ENCODE data around the gene ANKRD65. TPM values are rescaled to one million over a fixed set of nuclear protein-coding genes. Genes with fewer than 3 reads are reported as not detected.
A peak's percentile ranks its signal among the peaks of the same experiment; 100 is the strongest.

ANKRD65 gene
- total RNA-seq, 1 experiment from 2014 or later = 0.18 TPM

DNA sequence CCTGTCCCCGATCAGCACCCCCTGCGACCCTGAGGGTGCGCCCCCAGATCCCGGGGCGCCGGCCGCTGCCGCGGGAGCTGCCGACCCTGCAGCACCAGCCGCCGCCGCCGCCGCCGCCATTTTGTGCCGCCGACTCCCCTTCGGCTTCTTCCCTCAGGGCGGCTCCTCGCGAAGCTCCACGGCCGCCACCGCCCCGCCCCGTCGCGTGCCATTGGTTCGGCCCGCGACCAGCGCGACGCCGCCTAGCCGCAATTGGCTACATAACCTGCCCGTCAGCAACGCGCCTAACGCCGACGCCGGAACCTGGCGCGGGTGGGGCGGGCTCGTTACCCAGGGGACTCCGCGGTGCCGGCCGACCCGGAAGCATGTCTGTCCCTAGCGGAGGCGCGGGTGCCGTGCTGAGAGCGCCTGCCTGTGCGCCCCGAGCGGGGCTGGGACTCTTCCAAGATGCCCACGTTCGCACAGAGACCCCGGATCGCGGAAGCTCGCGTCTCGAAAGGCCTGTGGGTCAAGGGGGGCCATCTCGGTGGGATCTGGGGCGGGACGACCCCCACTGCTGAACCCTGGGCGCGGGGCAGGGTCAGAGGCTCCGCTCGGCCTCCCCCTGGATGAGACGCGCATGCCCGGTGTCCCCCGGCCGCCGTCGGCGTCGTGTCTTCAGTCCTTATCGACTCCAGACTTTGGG is 21.7 kb downstream of the ANKRD65 start, which contains the start of gene CCNL2:
CCNL2 (minus strand) TSS at position 149 of the 685 bp plus-strand sequence; CDS start at position 120, 29 bp downstream.
- no peaks in the 10 kb centered on the region for H3K9me2 ChIP-seq (replicated peaks; ENCODE audit: low read length)
- 0 out of 2 replicates have a peak, but pooled peaks cover 6% of the 10 kb centered on the region for H4K20me1 ChIP-seq (ENCODE audit: low read length)
- H2AFZ ChIP-seq (ENCODE audit: low read length) = peak within 1 kb of the TSS; percentile 65
- peaks cover 76% of the 10 kb centered on the region for H3K79me2 ChIP-seq (ENCODE audit: low read length)
- peak; percentile 100 for DNase-seq
- intact Hi-C loops (cut with micrococcal nuclease) = loop anchor here (2.0 kb wide), 2 partner anchors 23 to 105 kb away; no protein-coding TSS in a partner anchor
- peak within 1 kb of the TSS; percentile 98 for H3K9ac ChIP-seq (ENCODE audit: low read length)
- ChIA-PET POLR2A (ENCODE audit: unreplicated experiment) (interaction anchor here (0.6 to 0.7 kb wide), 3 partner anchors 24 to 140 kb away, joined by 3 to 4 read pairs (median 3); partner anchors contain the start of gene AURKAIP1), CTCF (interaction anchor here (0.5 to 1.0 kb wide), 4 partner anchors 23 to 106 kb away, joined by 3 to 9 read pairs (median 4); no protein-coding TSS in a partner anchor)
- no peaks in the 10 kb centered on the region for H3K9me3 ChIP-seq (ENCODE audit: low read length)
- no TSS peak for BruUV-seq (replicated peaks)
- peaks cover 43% of the 10 kb centered on the region for H3K36me3 ChIP-seq (ENCODE audit: low read depth, low read length)
- H3K27ac ChIP-seq (ENCODE audit: low read length) = peak within 1 kb of the TSS; percentile 58
- H3K27me3 ChIP-seq (ENCODE audit: low read length) = no peaks in the 10 kb centered on the region
- H3K4me2 ChIP-seq (ENCODE audit: low read length) = peak within 1 kb of the TSS; percentile 92
- H3K4me3 ChIP-seq (ENCODE audit: low read length) = peak within 1 kb of the TSS; percentile 94
- no peaks in the 10 kb centered on the region for H3F3A ChIP-seq (ENCODE audit: low read length, unreplicated experiment)
- TF ChIP-seq, protein P1, sequence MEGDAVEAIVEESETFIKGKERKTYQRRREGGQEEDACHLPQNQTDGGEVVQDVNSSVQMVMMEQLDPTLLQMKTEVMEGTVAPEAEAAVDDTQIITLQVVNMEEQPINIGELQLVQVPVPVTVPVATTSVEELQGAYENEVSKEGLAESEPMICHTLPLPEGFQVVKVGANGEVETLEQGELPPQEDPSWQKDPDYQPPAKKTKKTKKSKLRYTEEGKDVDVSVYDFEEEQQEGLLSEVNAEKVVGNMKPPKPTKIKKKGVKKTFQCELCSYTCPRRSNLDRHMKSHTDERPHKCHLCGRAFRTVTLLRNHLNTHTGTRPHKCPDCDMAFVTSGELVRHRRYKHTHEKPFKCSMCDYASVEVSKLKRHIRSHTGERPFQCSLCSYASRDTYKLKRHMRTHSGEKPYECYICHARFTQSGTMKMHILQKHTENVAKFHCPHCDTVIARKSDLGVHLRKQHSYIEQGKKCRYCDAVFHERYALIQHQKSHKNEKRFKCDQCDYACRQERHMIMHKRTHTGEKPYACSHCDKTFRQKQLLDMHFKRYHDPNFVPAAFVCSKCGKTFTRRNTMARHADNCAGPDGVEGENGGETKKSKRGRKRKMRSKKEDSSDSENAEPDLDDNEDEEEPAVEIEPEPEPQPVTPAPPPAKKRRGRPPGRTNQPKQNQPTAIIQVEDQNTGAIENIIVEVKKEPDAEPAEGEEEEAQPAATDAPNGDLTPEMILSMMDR (conservative IDR thresholded peaks at IDR 0.05; ENCODE audit: low read depth, low read length) = peak; percentile 54; the same call in 1 of the 2 replicates
- TF ChIP-seq EZH2phosphoT487 (IDR thresholded peaks at IDR 0.05; ENCODE audit: borderline replicate concordance, low read length) = no peak
- peak; percentile 86 for ATAC-seq
- H3K4me1 ChIP-seq (ENCODE audit: insufficient read depth, low read length) = peaks cover 29% of the 10 kb centered on the region

DNA sequence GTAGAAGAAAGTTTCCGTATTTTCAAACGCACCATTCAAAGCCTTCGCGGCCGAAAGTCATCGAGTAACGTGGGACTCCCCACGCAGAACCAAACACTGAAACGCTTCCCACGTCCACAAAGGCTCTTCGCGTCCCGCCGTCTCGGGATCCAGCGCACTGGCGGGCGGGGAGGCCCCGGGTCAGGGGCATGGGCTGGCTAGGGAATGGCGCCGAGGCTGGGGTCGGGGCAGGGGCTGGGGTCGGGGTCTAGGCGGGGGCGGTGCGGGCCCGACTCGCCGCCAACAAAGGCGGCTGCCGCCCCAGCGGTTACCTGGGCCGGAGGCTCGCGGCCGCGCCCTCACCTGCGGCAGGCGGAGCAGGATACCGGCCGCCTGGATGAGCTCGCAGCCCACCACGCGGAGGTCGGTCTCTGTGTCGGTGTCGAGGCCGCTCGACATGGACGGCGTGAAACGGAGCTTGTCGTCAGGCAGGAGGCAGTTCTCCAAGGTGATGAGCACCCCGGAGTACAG is 22.3 kb downstream of the ANKRD65 start:
- Histone ChIP-seq H3F3A (ENCODE audit: low read length, unreplicated experiment) (no peaks in the 10 kb centered on the region), H3K27ac (ENCODE audit: low read length) (peak overlapping the region; percentile 58), H3K36me3 (ENCODE audit: low read depth, low read length) (peaks cover 45% of the 10 kb centered on the region), H3K79me2 (ENCODE audit: low read length) (peaks cover 78% of the 10 kb centered on the region), H3K9me3 (ENCODE audit: low read length) (no peaks in the 10 kb centered on the region), H3K9ac (ENCODE audit: low read length) (peak overlapping the region; percentile 98), H3K9me2 (replicated peaks; ENCODE audit: low read length) (no peaks in the 10 kb centered on the region), H3K4me3 (ENCODE audit: low read length) (peak overlapping the region; percentile 94), H2AFZ (ENCODE audit: low read length) (peak overlapping the region; percentile 52), H3K27me3 (ENCODE audit: low read length) (no peaks in the 10 kb centered on the region), H4K20me1 (ENCODE audit: low read length) (0 out of 2 replicates have a peak, but pooled peaks cover 6% of the 10 kb centered on the region), H3K4me1 (ENCODE audit: insufficient read depth, low read length) (peaks cover 29% of the 10 kb centered on the region), H3K4me2 (ENCODE audit: low read length) (peak overlapping the region; percentile 89)
- ChIA-PET POLR2A (ENCODE audit: unreplicated experiment) (interaction anchor here (0.6 to 0.7 kb wide), 3 partner anchors 23 to 140 kb away, joined by 3 to 4 read pairs (median 3); partner anchors contain the start of gene AURKAIP1), CTCF (interaction anchor here (0.5 to 1.0 kb wide), 4 partner anchors 23 to 107 kb away, joined by 3 to 9 read pairs (median 4); no protein-coding TSS in a partner anchor)
- intact Hi-C loops (cut with micrococcal nuclease) = loop anchor here (2.0 kb wide), 2 partner anchors 22 to 106 kb away; no protein-coding TSS in a partner anchor
- TF ChIP-seq, protein P1 (conservative IDR thresholded peaks at IDR 0.05; ENCODE audit: low read depth, low read length) = no peak
- TF ChIP-seq EZH2phosphoT487 (IDR thresholded peaks at IDR 0.05; ENCODE audit: borderline replicate concordance, low read length) = no peak
- TF ChIP-seq EZH2 (IDR thresholded peaks at IDR 0.05; ENCODE audit: low read length, unreplicated experiment) = no peak
- BruUV-seq (replicated peaks) = no TSS peak
- ATAC-seq (peak; percentile 0; the same call in 1 of the 2 replicates), DNase-seq (no peak)
